ENCODE measurements around the gene TMBIM1.

DNA sequence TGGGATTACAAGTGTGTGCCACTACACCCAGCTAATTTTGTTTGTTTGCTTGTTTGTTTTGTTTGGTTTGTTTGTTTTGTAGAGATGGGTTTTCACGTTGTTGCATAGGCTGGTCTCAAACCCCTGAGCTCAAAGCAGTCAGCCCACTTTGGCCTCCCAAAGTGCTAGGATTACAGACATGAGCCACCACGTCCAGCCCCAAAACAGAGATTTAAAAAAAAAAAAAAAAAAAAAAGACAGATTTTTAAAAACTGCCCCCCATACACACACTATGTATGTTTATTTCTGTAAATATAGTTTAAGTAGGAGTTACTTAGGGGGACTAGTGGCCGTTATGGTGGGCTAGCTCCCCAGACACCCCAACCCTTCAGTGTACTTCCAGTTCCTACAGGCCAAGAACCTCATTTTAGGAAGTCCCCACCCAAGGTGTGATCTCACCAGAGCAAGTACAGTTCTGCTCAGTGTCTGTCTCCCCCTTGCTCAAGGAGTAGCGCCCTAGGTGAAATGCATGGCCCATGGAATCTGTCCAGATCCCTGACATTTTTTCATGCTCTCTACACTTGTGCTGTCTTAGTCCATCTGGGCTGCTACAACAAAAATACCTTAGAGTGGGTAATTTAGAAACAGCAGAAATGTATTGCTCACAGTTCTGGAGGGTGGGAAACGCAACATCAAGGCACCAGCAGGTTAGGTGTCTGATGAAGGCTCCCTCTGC is 1.6 kb upstream of the TMBIM1 start:
- no peak for TF ChIP-seq CTCF (IDR thresholded peaks at IDR 0.05; ENCODE audit: low read depth, low read length, poor library complexity, severe bottlenecking)
- no peak for TF ChIP-seq EZH2phosphoT487 (IDR thresholded peaks at IDR 0.05; ENCODE audit: borderline replicate concordance, low read length)
